Endothelial cell of umbilical vein (primary cell): Measurements from ENCODE around the gene PXYLP1. TPM values are rescaled to one million over a fixed set of nuclear protein-coding genes. Genes with fewer than 3 reads are reported as not detected.

Experiments used
- BruUV-seq: library from RNA; stranded (reverse); fragments of 400-500 nt; replicated peaks from 2 replicates; lab custom pipeline; 2021; lab: Mats Ljungman, UMichigan
- CTCF ChIA-PET: fragments of 300-600, 350-600 bp; sonication (Branson Sonifier 250); formaldehyde crosslinking; loops from one replicate; lab custom pipeline; 2021; ENCODE audit warnings: antibody characterized with exemption, inconsistent platforms; lab: Charles Lee
- POLR2A ChIA-PET: fragments of 300-600, 350-600 bp; sonication (Branson Sonifier 250); formaldehyde crosslinking; loops from one replicate; lab custom pipeline; 2021; ENCODE audit warnings: antibody characterized with exemption, inconsistent platforms; lab: Charles Lee
- DNase-seq: peaks from one replicate; pipeline ENCODE4 v3.0.0-alpha.2; 2011; ENCODE audit warnings: low read depth, low spot score
- FAIRE-seq: peaks from 2 replicates; lab custom pipeline; 2011; peaks lifted over from hg19 to GRCh38; lab: Jason Lieb, UNC
- H2AFZ ChIP-seq: 2 replicates; pipeline ENCODE4 v1.6.0; 2012; ENCODE audit warnings: low read depth, low read length, control low read depth, inconsistent platforms
- H3K27ac ChIP-seq: 2 replicates; pipeline ENCODE4 v1.5.1; 2011; ENCODE audit warnings: low read depth, mild to moderate bottlenecking, control low read depth, low read length, moderate library complexity; ENCODE audit not compliant: insufficient read depth
- H3K27me3 ChIP-seq, 2 experiments: 2 replicates each; pipeline versions ENCODE4 v1.6.0 to v1.6.1; 2011; ENCODE audit warnings: low read length in 2 of 2, mixed read lengths in 1 of 2; ENCODE audit not compliant: control insufficient read depth in 2 of 2, insufficient read depth in 2 of 2
- H3K36me3 ChIP-seq, 2 experiments: 2 replicates in 1 of 2; 3 replicates in 1 of 2; pipeline ENCODE4 v1.5.1; 2011; ENCODE audit warnings: low read length in 2 of 2, mild to moderate bottlenecking in 1 of 2, moderate library complexity in 1 of 2; ENCODE audit not compliant: control insufficient read depth in 2 of 2, insufficient read depth in 2 of 2; ENCODE audit errors: extremely low read depth in 1 of 2
- H3K4me1 ChIP-seq: 3 replicates; pipeline ENCODE4 v1.5.1; 2011; ENCODE audit warnings: mild to moderate bottlenecking, low read length; ENCODE audit not compliant: control insufficient read depth, insufficient read depth; ENCODE audit errors: extremely low read depth
- H3K4me2 ChIP-seq: 2 replicates; pipeline ENCODE4 v1.6.1; 2011; ENCODE audit warnings: low read length, control low read depth, mixed read lengths; ENCODE audit not compliant: insufficient read depth
- H3K4me3 ChIP-seq, 3 experiments: fragments of 200-600 bp in 1 of 3; sonication (generic), shearing (Covaris generic) in 1 of 3; replicated peaks in 1 of 3; 2 replicates each; pipeline ENCODE4 v1.5.1; 2011 to 2016; ENCODE audit warnings: control low read depth in 3 of 3, low read length in 3 of 3, mild to moderate bottlenecking in 2 of 3, inconsistent platforms in 1 of 3, low read depth in 1 of 3, moderate library complexity in 1 of 3; ENCODE audit not compliant: insufficient read depth in 1 of 3
- H3K79me2 ChIP-seq: 2 replicates; pipeline ENCODE4 v1.6.0; 2012; ENCODE audit warnings: low read length, inconsistent platforms; ENCODE audit not compliant: control insufficient read depth, insufficient read depth
- H3K9ac ChIP-seq: replicated peaks from 2 replicates; pipeline ENCODE3; 2011; ENCODE audit warnings: low read length, control low read depth; ENCODE audit not compliant: insufficient read depth; ENCODE audit errors: extremely low read depth
- H3K9me1 ChIP-seq: replicated peaks from 3 replicates; pipeline ENCODE4 v1.6.0; 2011; ENCODE audit warnings: mild to moderate bottlenecking, low read length; ENCODE audit not compliant: control insufficient read depth, insufficient read depth; ENCODE audit errors: extremely low read depth
- H3K9me3 ChIP-seq: replicated peaks from 2 replicates; pipeline ENCODE4 v1.5.1; 2012; ENCODE audit warnings: low read length, inconsistent platforms; ENCODE audit not compliant: control insufficient read depth, insufficient read depth
- H4K20me1 ChIP-seq: replicated peaks from 2 replicates; pipeline ENCODE3; 2011; ENCODE audit warnings: mild to moderate bottlenecking, low read length; ENCODE audit not compliant: control insufficient read depth, insufficient read depth; ENCODE audit errors: extremely low read depth
- EZH2 ChIP-seq: IDR thresholded peaks from 2 replicates; pipeline ENCODE4 v1.6.1; 2012; ENCODE audit warnings: borderline replicate concordance, low read depth, mild to moderate bottlenecking, moderate library complexity, low read length, inconsistent platforms; ENCODE audit not compliant: severe bottlenecking
- FOS ChIP-seq: IDR thresholded peaks from 2 replicates; pipeline ENCODE4 v1.6.1; 2011; ENCODE audit warnings: mild to moderate bottlenecking, low read length, moderate library complexity, borderline replicate concordance; ENCODE audit not compliant: insufficient read depth
- GATA2 ChIP-seq: IDR thresholded peaks from 2 replicates; pipeline ENCODE4 v1.7.0; 2011; ENCODE audit warnings: low read depth, mild to moderate bottlenecking, moderate library complexity, mixed read lengths, low read length; ENCODE audit not compliant: insufficient read length, insufficient read depth
- JUN ChIP-seq: IDR thresholded peaks from 2 replicates; pipeline ENCODE4 v1.6.1; 2011; ENCODE audit warnings: borderline replicate concordance, low read depth; ENCODE audit not compliant: insufficient read length, insufficient read depth
- MYC ChIP-seq: IDR thresholded peaks from one replicate; pipeline ENCODE4 v1.6.1; 2011; ENCODE audit warnings: mild to moderate bottlenecking, low read depth, low read length
- POLR2A ChIP-seq: IDR thresholded peaks from 2 replicates; pipeline ENCODE4 v1.6.1; 2012; ENCODE audit warnings: low read depth, mild to moderate bottlenecking, control low read depth, low read length
- POLR2AphosphoS5 ChIP-seq: IDR thresholded peaks from 2 replicates; pipeline ENCODE4 v1.6.1; 2012; ENCODE audit warnings: low read depth, mild to moderate bottlenecking, control low read depth, low read length, moderate library complexity; ENCODE audit not compliant: insufficient read depth
- dilution Hi-C: fragments of 300-500 bp; cut with MboI; formaldehyde crosslinking; loops from one replicate; pipeline ENCODE4 v1.15.0; 2019; ENCODE audit warnings: low sequenced_read_pairs; ENCODE audit not compliant: extremely low pct_ligation_motif_present
- intact Hi-C: fragments of 100-400 bp; cut with micrococcal nuclease; formaldehyde crosslinking; loops from one replicate; pipeline ENCODE4 v1.10.0; 2022
- polyA plus RNA-seq, 4 experiments: library from polyadenylated mRNA; depleted of rRNA in 3 of 4; stranded (reverse) in 3 of 4; unstranded in 1 of 4; fragments of >200 nt; gene quantifications; 2 replicates each; pipeline versions ENCODE4 v1.2.1 to v1.2.3, GENCODE V29; 2011 to 2012; ENCODE audit warnings: missing spikeins in 1 of 4
- total RNA-seq: library from RNA; stranded (reverse); gene quantifications from 2 replicates; pipeline ENCODE4 v1.2.3, GENCODE V29; 2021
- TF ChIP-seq, protein P1 (sequence below): IDR thresholded peaks from 2 replicates; pipeline ENCODE4 v1.6.1; 2011; ENCODE audit not compliant: insufficient read depth, insufficient read length
- TF ChIP-seq, protein P2 (sequence below), 2 donors: IDR thresholded peaks; 1 replicate in 1 of 2; 2 replicates in 1 of 2; pipeline ENCODE4 v1.5.1; 2011; ENCODE audit warnings: low read length in 2 of 2, mild to moderate bottlenecking in 2 of 2, moderate library complexity in 2 of 2, control low read depth in 1 of 2, inconsistent platforms in 1 of 2, low read depth in 1 of 2; ENCODE audit not compliant: insufficient read depth in 1 of 2; ENCODE audit errors: extremely low read depth in 1 of 2

The PXYLP1 gene
- total and polyA plus RNA-seq, 2 donors (not counting 3 experiments of a cell fraction or from before 2014, with no cell fraction given) = 0.84 to 1.7 TPM

DNA sequence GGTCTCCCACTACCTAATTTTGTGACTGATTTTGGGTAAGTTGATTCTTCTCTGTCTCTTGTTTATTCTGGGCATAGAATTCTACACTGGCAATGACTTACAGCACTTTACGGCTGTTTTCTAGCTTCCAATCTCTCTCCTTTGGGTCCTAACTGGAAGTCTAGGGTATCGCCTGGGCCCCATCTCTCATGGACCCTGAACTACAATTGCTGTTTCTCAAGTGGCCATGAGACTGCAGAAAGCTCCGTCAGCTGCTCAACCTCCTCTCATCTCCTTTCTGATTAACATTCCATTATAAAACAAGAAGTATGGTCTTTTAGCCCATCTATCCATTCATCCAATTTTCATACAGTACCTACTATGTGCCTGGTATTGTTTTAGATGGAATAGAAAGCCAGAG is 4.4 kb upstream of the PXYLP1 start:
- ChIA-PET POLR2A (no interaction called here), CTCF (no interaction called here)
- DNase-seq (no peak), FAIRE-seq (no peak)
- no peak overlapping the region for H2AFZ ChIP-seq
- dilution Hi-C loops = no loop called here
- no peak overlapping the region for H3K27ac ChIP-seq
- H3K4me1 ChIP-seq = peaks cover 8% of the 10 kb centered on the region
- H3K4me2 ChIP-seq = no peak overlapping the region
- H3K9ac ChIP-seq = no peak overlapping the region
- H3K36me3 ChIP-seq = no peaks in the 10 kb centered on the region
- no peak overlapping the region for H3K4me3 ChIP-seq
- TF ChIP-seq EZH2 (no peak), GATA2 (no peak), JUN (no peak), FOS (no peak), POLR2A (no peak), MYC (no peak), POLR2AphosphoS5 (no peak)
- TF ChIP-seq, protein P1, sequence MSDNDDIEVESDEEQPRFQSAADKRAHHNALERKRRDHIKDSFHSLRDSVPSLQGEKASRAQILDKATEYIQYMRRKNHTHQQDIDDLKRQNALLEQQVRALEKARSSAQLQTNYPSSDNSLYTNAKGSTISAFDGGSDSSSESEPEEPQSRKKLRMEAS = no peak
- TF ChIP-seq, protein P2, sequence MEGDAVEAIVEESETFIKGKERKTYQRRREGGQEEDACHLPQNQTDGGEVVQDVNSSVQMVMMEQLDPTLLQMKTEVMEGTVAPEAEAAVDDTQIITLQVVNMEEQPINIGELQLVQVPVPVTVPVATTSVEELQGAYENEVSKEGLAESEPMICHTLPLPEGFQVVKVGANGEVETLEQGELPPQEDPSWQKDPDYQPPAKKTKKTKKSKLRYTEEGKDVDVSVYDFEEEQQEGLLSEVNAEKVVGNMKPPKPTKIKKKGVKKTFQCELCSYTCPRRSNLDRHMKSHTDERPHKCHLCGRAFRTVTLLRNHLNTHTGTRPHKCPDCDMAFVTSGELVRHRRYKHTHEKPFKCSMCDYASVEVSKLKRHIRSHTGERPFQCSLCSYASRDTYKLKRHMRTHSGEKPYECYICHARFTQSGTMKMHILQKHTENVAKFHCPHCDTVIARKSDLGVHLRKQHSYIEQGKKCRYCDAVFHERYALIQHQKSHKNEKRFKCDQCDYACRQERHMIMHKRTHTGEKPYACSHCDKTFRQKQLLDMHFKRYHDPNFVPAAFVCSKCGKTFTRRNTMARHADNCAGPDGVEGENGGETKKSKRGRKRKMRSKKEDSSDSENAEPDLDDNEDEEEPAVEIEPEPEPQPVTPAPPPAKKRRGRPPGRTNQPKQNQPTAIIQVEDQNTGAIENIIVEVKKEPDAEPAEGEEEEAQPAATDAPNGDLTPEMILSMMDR (IDR thresholded peaks at IDR 0.05; ENCODE audit: extremely low read depth in 1 of 2, insufficient read depth in 1 of 2, low read depth in 1 of 2, low read length in 2 of 2) = no peak
- BruUV-seq = no TSS peak
- intact Hi-C loops = no loop called here
- H3K27me3 ChIP-seq = peaks cover 8 to 19% of the 10 kb centered on the region in 2 experiments
- H3K9me1 ChIP-seq = no peaks in the 10 kb centered on the region
- H3K79me2 ChIP-seq = no peaks in the 10 kb centered on the region
- H3K9me3 ChIP-seq = no peaks in the 10 kb centered on the region
- H4K20me1 ChIP-seq = no peaks in the 10 kb centered on the region
